Loucy (cell line): ENCODE results near the gene MGAT4C.

Experiments used
- H2AFZ ChIP-seq: fragments of 200-600 bp; sonication (generic); 2 replicates; pipeline ENCODE4 v1.6.0; 2016; ENCODE audit warnings: antibody characterized with exemption, mild to moderate bottlenecking, low read length, moderate library complexity
- H3F3A ChIP-seq: fragments of 200-600 bp; 2 replicates; pipeline ENCODE4 v1.6.0; 2016; ENCODE audit warnings: antibody characterized with exemption, low read depth, mild to moderate bottlenecking
- H3K27me3 ChIP-seq: fragments of 200-600 bp; sonication (generic); 2 replicates; pipeline ENCODE4 v1.6.1; 2014; ENCODE audit warnings: low read length, mild to moderate bottlenecking; ENCODE audit not compliant: insufficient read depth, poor library complexity, severe bottlenecking
- H3K36me3 ChIP-seq: fragments of 200-600 bp; sonication (generic); 2 replicates; pipeline ENCODE4 v1.6.1; 2016; ENCODE audit warnings: low read length; ENCODE audit not compliant: insufficient read depth
- H3K4me1 ChIP-seq: fragments of 200-600 bp; sonication (generic); 2 replicates; pipeline ENCODE4 v1.5.1; 2014; ENCODE audit warnings: low read length, mild to moderate bottlenecking; ENCODE audit not compliant: insufficient read depth, poor library complexity, severe bottlenecking
- H3K4me2 ChIP-seq: fragments of 200-600 bp; sonication (generic); 2 replicates; pipeline ENCODE4 v1.6.0; 2014; ENCODE audit warnings: antibody characterized with exemption, low read length, low read depth, mild to moderate bottlenecking; ENCODE audit not compliant: poor library complexity, severe bottlenecking
- H3K4me3 ChIP-seq: fragments of 200-600 bp; sonication (generic); 2 replicates; pipeline ENCODE4 v1.5.1; 2014; ENCODE audit warnings: low read length, mild to moderate bottlenecking, mixed read lengths; ENCODE audit not compliant: poor library complexity, severe bottlenecking
- H3K79me2 ChIP-seq: fragments of 200-600 bp; sonication (generic); 2 replicates; pipeline ENCODE4 v1.6.1; 2014; ENCODE audit warnings: low read length; ENCODE audit not compliant: insufficient read depth
- H3K9ac ChIP-seq: fragments of 200-600 bp; sonication (generic); 2 replicates; pipeline ENCODE4 v1.6.0; 2014; ENCODE audit warnings: mild to moderate bottlenecking, low read depth, low read length, moderate library complexity; ENCODE audit not compliant: poor library complexity, severe bottlenecking
- H3K9me2 ChIP-seq: fragments of 200-600 bp; sonication (generic); replicated peaks from 2 replicates; pipeline ENCODE4 v1.6.1; 2016; ENCODE audit warnings: low read depth, low read length, mixed read lengths
- H3K9me3 ChIP-seq: fragments of 200-600 bp; sonication (generic); 2 replicates; pipeline ENCODE4 v1.6.1; 2014; ENCODE audit warnings: mild to moderate bottlenecking, antibody characterized with exemption, low read length, low read depth; ENCODE audit not compliant: insufficient read depth
- H4K20me1 ChIP-seq: fragments of 200-600 bp; sonication (generic); 2 replicates; pipeline ENCODE4 v1.6.0; 2014; ENCODE audit warnings: antibody characterized with exemption, low read length, mild to moderate bottlenecking; ENCODE audit not compliant: insufficient read depth, poor library complexity, severe bottlenecking
- EZH2phosphoT487 ChIP-seq: fragments of 200-600 bp; IDR thresholded peaks from 2 replicates; pipeline ENCODE4 v1.6.1; 2018; ENCODE audit warnings: antibody characterized with exemption, mild to moderate bottlenecking, moderate library complexity, borderline replicate concordance
- TF ChIP-seq, protein P1 (sequence below): fragments of 200-600 bp; sonication (generic); conservative IDR thresholded peaks from 2 replicates; pipeline ENCODE4 v1.5.1; 2014; ENCODE audit warnings: mild to moderate bottlenecking, antibody characterized with exemption, low read length

The MGAT4C gene

GRCh38 chr12:86148071-86148470 lies 108.1 kb downstream of the MGAT4C start:
- Histone ChIP-seq H3K27me3 (no peaks in the 10 kb centered on the region), H3K9me3 (no peaks in the 10 kb centered on the region), H3K36me3 (no peaks in the 10 kb centered on the region), H4K20me1 (no peaks in the 10 kb centered on the region), H3K4me1 (no peaks in the 10 kb centered on the region), H3K9ac (no peak overlapping the region), H3K79me2 (no peaks in the 10 kb centered on the region), H2AFZ (no peak overlapping the region), H3K4me3 (no peak overlapping the region), H3K4me2 (no peak overlapping the region), H3K9me2 (no peaks in the 10 kb centered on the region), H3F3A (no peaks in the 10 kb centered on the region)
- no peak for TF ChIP-seq EZH2phosphoT487
- TF ChIP-seq, protein P1, sequence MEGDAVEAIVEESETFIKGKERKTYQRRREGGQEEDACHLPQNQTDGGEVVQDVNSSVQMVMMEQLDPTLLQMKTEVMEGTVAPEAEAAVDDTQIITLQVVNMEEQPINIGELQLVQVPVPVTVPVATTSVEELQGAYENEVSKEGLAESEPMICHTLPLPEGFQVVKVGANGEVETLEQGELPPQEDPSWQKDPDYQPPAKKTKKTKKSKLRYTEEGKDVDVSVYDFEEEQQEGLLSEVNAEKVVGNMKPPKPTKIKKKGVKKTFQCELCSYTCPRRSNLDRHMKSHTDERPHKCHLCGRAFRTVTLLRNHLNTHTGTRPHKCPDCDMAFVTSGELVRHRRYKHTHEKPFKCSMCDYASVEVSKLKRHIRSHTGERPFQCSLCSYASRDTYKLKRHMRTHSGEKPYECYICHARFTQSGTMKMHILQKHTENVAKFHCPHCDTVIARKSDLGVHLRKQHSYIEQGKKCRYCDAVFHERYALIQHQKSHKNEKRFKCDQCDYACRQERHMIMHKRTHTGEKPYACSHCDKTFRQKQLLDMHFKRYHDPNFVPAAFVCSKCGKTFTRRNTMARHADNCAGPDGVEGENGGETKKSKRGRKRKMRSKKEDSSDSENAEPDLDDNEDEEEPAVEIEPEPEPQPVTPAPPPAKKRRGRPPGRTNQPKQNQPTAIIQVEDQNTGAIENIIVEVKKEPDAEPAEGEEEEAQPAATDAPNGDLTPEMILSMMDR = no peak

- no peaks in the 10 kb centered on the region for H3K9me2 ChIP-seq
- TF ChIP-seq, protein P1 = no peak
- TF ChIP-seq EZH2phosphoT487 = no peak
- H3K9ac ChIP-seq = no peak overlapping the region
- no peaks in the 10 kb centered on the region for H3K4me1 ChIP-seq
- no peaks in the 10 kb centered on the region for H3K27me3 ChIP-seq
- H3K36me3 ChIP-seq = no peaks in the 10 kb centered on the region
- H3F3A ChIP-seq = no peaks in the 10 kb centered on the region
- no peak overlapping the region for H3K4me2 ChIP-seq
- H3K4me3 ChIP-seq = no peak overlapping the region
- no peaks in the 10 kb centered on the region for H4K20me1 ChIP-seq
- no peaks in the 10 kb centered on the region for H3K79me2 ChIP-seq
- H2AFZ ChIP-seq = no peak overlapping the region
- no peaks in the 10 kb centered on the region for H3K9me3 ChIP-seq
Measured at GRCh38 chr12:86145156-86145555, 111.0 kb downstream of the MGAT4C start.

GRCh38 chr12:86143162-86143561 lies 113.0 kb downstream of the MGAT4C start:
- Histone ChIP-seq H3K79me2 (no peaks in the 10 kb centered on the region), H4K20me1 (no peaks in the 10 kb centered on the region), H3K4me2 (no peak overlapping the region), H3K4me1 (no peaks in the 10 kb centered on the region), H3F3A (no peaks in the 10 kb centered on the region), H3K36me3 (no peaks in the 10 kb centered on the region), H3K9ac (no peak overlapping the region), H3K9me3 (no peaks in the 10 kb centered on the region), H2AFZ (no peak overlapping the region), H3K27me3 (no peaks in the 10 kb centered on the region), H3K9me2 (no peaks in the 10 kb centered on the region), H3K4me3 (no peak overlapping the region)
- TF ChIP-seq EZH2phosphoT487 = no peak
- TF ChIP-seq, protein P1 = no peak
